Measurements from ENCODE around the gene UBALD1. TPM values are rescaled to one million over a fixed set of nuclear protein-coding genes. Genes with fewer than 3 reads are reported as not detected.
A peak's percentile ranks its signal among the peaks of the same experiment; 100 is the strongest.

The UBALD1 gene
- total RNA-seq, 1 donor, result 9.4 TPM

DNA sequence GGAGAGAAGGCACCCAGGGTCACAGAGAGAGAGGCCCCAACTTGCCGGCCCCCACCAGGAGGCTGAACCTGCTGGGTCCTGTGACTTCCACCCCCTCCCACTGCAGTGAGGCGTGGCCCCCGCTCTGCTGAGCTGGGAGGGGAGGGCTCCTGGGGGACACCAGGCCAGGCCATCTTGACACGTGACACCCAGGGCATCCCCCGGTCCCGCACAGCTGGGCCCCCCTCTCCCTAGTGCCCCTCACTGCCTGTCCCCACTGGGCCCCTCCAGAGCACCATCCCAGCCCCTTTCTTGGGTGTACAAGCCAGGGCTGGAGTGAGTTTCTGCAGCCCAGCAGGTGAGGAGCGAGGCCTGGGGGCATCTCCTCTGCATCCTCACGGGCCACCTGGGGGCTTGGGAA is 12.4 kb downstream of the UBALD1 start:
- H3K27ac ChIP-seq (ENCODE audit: low read depth, low read length), result no peak overlapping the region
- H3K4me2 ChIP-seq (ENCODE audit: insufficient read depth, low read length), result no peak overlapping the region
- H3K9me3 ChIP-seq (ENCODE audit: low read depth, low read length), result no peaks in the 10 kb centered on the region

DNA sequence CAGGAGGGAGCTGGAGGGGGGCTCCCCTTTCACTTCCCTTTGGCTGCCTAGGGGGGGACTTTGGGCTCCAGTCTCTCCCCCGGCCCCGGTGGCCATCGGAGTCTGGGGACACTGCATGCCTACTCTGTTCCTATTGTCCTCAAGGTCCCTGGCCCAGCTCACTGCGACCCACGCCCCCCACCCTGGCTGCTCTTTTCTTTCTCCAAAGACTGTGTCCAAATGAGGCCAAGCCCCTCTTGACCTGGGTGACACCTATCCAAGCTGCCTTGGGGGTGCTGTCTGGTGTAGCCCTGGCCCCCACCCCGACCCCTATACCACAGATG is 12.9 kb downstream of the UBALD1 start:
- Histone ChIP-seq H3K27me3 (ENCODE audit: insufficient read depth, low read length) (peaks cover 28% of the 10 kb centered on the region), H3K9me3 (ENCODE audit: low read depth, low read length) (no peaks in the 10 kb centered on the region), H4K20me1 (ENCODE audit: insufficient read depth, low read length) (peaks cover 9% of the 10 kb centered on the region), H3K4me1 (ENCODE audit: insufficient read depth, low read length) (no peaks in the 10 kb centered on the region), H2AFZ (ENCODE audit: low read length) (no peak overlapping the region), H3K36me3 (ENCODE audit: insufficient read depth, low read length) (no peaks in the 10 kb centered on the region), H3K4me3 (ENCODE audit: insufficient read depth, low read length) (no peak overlapping the region), H3K27ac (ENCODE audit: low read depth, low read length) (no peak overlapping the region), H3K4me2 (ENCODE audit: insufficient read depth, low read length) (peak overlapping the region; percentile 39), H3K79me2 (ENCODE audit: insufficient read depth, low read length) (no peaks in the 10 kb centered on the region)
- peak; percentile 62 for DNase-seq (ENCODE audit: insufficient read length, low spot score, missing footprints)
- TF ChIP-seq, protein P1, sequence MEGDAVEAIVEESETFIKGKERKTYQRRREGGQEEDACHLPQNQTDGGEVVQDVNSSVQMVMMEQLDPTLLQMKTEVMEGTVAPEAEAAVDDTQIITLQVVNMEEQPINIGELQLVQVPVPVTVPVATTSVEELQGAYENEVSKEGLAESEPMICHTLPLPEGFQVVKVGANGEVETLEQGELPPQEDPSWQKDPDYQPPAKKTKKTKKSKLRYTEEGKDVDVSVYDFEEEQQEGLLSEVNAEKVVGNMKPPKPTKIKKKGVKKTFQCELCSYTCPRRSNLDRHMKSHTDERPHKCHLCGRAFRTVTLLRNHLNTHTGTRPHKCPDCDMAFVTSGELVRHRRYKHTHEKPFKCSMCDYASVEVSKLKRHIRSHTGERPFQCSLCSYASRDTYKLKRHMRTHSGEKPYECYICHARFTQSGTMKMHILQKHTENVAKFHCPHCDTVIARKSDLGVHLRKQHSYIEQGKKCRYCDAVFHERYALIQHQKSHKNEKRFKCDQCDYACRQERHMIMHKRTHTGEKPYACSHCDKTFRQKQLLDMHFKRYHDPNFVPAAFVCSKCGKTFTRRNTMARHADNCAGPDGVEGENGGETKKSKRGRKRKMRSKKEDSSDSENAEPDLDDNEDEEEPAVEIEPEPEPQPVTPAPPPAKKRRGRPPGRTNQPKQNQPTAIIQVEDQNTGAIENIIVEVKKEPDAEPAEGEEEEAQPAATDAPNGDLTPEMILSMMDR (IDR thresholded peaks at IDR 0.05; ENCODE audit: extremely low read depth, low read depth, low read length), result no peak

More for the DNA sequence above, 12.4 kb downstream of the UBALD1 start:
- no peaks in the 10 kb centered on the region for H3K36me3 ChIP-seq (ENCODE audit: insufficient read depth, low read length)
- H2AFZ ChIP-seq (ENCODE audit: low read length), result no peak overlapping the region
- H3K79me2 ChIP-seq (ENCODE audit: insufficient read depth, low read length), result no peaks in the 10 kb centered on the region
- DNase-seq (ENCODE audit: insufficient read length, low spot score, missing footprints), result peak; percentile 84
- no peaks in the 10 kb centered on the region for H3K4me1 ChIP-seq (ENCODE audit: insufficient read depth, low read length)
- TF ChIP-seq, protein P1 (IDR thresholded peaks at IDR 0.05; ENCODE audit: extremely low read depth, low read depth, low read length), result no peak
- H3K4me3 ChIP-seq (ENCODE audit: insufficient read depth, low read length), result no peak overlapping the region
- H4K20me1 ChIP-seq (ENCODE audit: insufficient read depth, low read length), result peaks cover 9% of the 10 kb centered on the region
- H3K27me3 ChIP-seq (ENCODE audit: insufficient read depth, low read length), result peaks cover 25% of the 10 kb centered on the region

DNA sequence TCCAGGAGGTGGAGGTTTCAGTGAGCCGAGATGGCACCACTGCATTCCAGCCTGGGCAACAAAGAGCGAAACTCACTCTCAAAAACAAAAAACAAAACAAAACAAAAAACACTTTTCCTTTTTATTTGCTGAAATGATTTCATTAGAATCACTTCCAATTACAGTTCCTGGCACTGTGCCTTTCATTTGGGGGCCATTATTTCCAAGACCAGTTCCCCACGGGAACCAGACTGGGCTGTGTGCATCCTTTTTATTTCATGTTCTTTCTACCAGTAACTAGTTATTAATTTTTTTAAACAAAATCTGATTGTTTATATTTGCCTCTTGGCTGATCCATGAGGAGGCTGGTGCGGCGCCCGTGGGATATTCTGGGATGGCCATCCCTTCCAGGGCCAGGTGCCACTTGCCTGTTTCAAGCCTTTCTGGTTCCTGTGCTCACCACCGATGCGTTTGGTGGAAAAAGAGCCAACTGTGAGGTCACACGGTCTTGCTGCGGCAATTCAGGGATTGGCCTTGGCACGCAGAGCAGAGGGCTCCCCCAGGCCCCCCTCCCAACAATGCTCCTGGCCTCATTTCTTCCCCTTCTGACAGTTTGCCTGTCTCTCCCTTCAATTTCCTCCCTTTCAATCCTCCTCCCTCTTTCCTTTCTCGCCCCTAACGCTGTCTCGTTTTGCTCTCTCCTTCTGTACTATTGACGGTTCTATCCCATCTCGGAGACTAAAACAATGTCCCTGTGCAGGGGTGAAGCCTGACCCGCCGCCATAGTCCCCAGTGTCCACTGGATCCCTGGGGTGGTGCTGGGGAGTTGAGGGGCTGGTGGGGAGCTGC is 13.4 kb downstream of the UBALD1 start:
- no peak overlapping the region for H2AFZ ChIP-seq (ENCODE audit: low read length)

DNA sequence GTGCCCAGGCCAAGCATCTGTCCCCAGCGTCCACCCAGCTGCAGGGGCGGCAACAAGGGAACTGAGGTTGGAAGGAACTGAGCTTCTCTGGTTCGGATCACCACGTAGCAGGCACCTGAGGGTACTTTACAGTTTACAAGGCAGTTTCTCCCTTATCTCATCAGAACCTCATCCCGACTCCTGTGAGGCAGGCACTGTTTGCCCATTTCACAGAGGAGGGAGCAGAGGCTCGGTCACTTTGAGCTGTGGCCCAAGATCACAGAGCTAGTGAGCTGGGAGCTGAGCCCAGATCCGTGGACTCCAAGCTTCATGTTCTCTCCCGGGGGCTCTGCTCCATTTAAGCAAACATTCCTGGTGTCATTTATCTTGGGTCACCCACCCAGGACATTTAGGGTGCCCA is 15.1 kb downstream of the UBALD1 start:
- Histone ChIP-seq H3K4me3 (ENCODE audit: insufficient read depth, low read length) (no peak overlapping the region), H3K27ac (ENCODE audit: low read depth, low read length) (no peak overlapping the region), H2AFZ (ENCODE audit: low read length) (no peak overlapping the region), H4K20me1 (ENCODE audit: insufficient read depth, low read length) (peaks cover 4% of the 10 kb centered on the region), H3K79me2 (ENCODE audit: insufficient read depth, low read length) (no peaks in the 10 kb centered on the region), H3K9me3 (ENCODE audit: low read depth, low read length) (no peaks in the 10 kb centered on the region), H3K4me1 (ENCODE audit: insufficient read depth, low read length) (no peaks in the 10 kb centered on the region), H3K27me3 (ENCODE audit: insufficient read depth, low read length) (peaks cover 24% of the 10 kb centered on the region), H3K36me3 (ENCODE audit: insufficient read depth, low read length) (no peaks in the 10 kb centered on the region), H3K4me2 (ENCODE audit: insufficient read depth, low read length) (no peak overlapping the region)
- DNase-seq (ENCODE audit: insufficient read length, low spot score, missing footprints), result peak; percentile 66
- TF ChIP-seq, protein P1 (IDR thresholded peaks at IDR 0.05; ENCODE audit: extremely low read depth, low read depth, low read length), result no peak

More for the DNA sequence above, 13.4 kb downstream of the UBALD1 start:
- Histone ChIP-seq H3K27ac (ENCODE audit: low read depth, low read length) (no peak overlapping the region), H3K27me3 (ENCODE audit: insufficient read depth, low read length) (peaks cover 28% of the 10 kb centered on the region), H3K79me2 (ENCODE audit: insufficient read depth, low read length) (no peaks in the 10 kb centered on the region), H4K20me1 (ENCODE audit: insufficient read depth, low read length) (peaks cover 6% of the 10 kb centered on the region), H3K9me3 (ENCODE audit: low read depth, low read length) (no peaks in the 10 kb centered on the region), H3K4me1 (ENCODE audit: insufficient read depth, low read length) (no peaks in the 10 kb centered on the region), H3K36me3 (ENCODE audit: insufficient read depth, low read length) (no peaks in the 10 kb centered on the region), H3K4me3 (ENCODE audit: insufficient read depth, low read length) (no peak overlapping the region), H3K4me2 (ENCODE audit: insufficient read depth, low read length) (peak overlapping the region; percentile 39)
- TF ChIP-seq, protein P1 (IDR thresholded peaks at IDR 0.05; ENCODE audit: extremely low read depth, low read depth, low read length), result no peak
- peak; percentile 86 for DNase-seq (ENCODE audit: insufficient read length, low spot score, missing footprints)
